Thyroid gland (tissue), 4 donors: ENCODE results near the gene KCNJ9.

Experiments used
- POLR2A ChIP-seq, 2 donors: fragments of 450-650 bp; IDR thresholded peaks; one replicate each; pipeline ENCODE4 v1.6.1; 2017; ENCODE audit warnings: antibody characterized with exemption in 2 of 2, mild to moderate bottlenecking in 2 of 2, moderate library complexity in 1 of 2
- TF ChIP-seq, protein P1 (sequence below), 6 experiments: fragments of 200-600 bp in 3 of 6; fragments of 450-650 bp in 3 of 6; sonication (generic) in 3 of 6; IDR thresholded peaks; one replicate each; pipeline ENCODE4 v1.5.1; 2016 to 2019; ENCODE audit warnings: antibody characterized with exemption in 6 of 6, mild to moderate bottlenecking in 2 of 6, inconsistent platforms in 1 of 6, moderate library complexity in 1 of 6

DNA sequence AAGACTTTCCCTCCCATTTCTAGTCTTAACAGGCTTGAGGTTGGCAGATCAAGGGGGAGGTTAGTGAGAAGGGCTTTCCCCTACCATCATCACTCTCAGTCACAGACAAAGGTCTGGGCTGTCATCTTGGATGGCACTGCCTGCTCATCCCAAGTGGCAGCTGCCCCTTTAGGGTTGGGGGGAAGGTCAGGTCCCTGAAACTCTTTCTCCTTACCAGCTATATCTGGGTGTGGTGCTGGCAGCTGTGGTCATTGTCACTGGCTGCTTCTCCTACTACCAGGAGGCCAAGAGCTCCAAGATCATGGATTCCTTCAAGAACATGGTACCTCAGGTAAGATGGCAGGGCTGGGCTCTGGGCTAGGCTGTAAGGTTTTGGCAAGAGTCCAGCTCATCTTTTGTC lies 42.4 kb downstream of the KCNJ9 start:
- no peak for TF ChIP-seq POLR2A (IDR thresholded peaks at IDR 0.05)
- TF ChIP-seq, protein P1, sequence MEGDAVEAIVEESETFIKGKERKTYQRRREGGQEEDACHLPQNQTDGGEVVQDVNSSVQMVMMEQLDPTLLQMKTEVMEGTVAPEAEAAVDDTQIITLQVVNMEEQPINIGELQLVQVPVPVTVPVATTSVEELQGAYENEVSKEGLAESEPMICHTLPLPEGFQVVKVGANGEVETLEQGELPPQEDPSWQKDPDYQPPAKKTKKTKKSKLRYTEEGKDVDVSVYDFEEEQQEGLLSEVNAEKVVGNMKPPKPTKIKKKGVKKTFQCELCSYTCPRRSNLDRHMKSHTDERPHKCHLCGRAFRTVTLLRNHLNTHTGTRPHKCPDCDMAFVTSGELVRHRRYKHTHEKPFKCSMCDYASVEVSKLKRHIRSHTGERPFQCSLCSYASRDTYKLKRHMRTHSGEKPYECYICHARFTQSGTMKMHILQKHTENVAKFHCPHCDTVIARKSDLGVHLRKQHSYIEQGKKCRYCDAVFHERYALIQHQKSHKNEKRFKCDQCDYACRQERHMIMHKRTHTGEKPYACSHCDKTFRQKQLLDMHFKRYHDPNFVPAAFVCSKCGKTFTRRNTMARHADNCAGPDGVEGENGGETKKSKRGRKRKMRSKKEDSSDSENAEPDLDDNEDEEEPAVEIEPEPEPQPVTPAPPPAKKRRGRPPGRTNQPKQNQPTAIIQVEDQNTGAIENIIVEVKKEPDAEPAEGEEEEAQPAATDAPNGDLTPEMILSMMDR (IDR thresholded peaks at IDR 0.05): no peak
